MG63 (cell line): ENCODE results near the gene RASSF3. TPM values are rescaled to one million over a fixed set of nuclear protein-coding genes. Genes with fewer than 3 reads are reported as not detected.
"Not testable (repeated sequence)": the region's sequence is repeated elsewhere in the genome, so short reads cannot be mapped to it uniquely, and the experiment has no call there.

Experiments used
- DNase-seq: peaks from one replicate; pipeline ENCODE4 v3.0.0-alpha.2; 2020
- H3K27me3 ChIP-seq: fragments of 250-450 bp; sonication (Bioruptor Pico); 2 replicates; pipeline ENCODE4 v1.5.1; 2020; ENCODE audit warnings: mild to moderate bottlenecking, moderate library complexity
- H3K36me3 ChIP-seq: fragments of 250-450 bp; sonication (Bioruptor Pico); 2 replicates; pipeline ENCODE4 v1.5.1; 2020; ENCODE audit warnings: mild to moderate bottlenecking, moderate library complexity
- H3K4me3 ChIP-seq: fragments of 250-450 bp; sonication (Bioruptor Pico); 2 replicates; pipeline ENCODE4 v1.5.1; 2020; ENCODE audit warnings: mild to moderate bottlenecking, moderate library complexity
- H3K9me3 ChIP-seq: fragments of 250-450 bp; sonication (Bioruptor Pico); 2 replicates; pipeline ENCODE4 v1.5.1; 2020; ENCODE audit warnings: mild to moderate bottlenecking, moderate library complexity
- total RNA-seq: library from RNA; depleted of rRNA; stranded (reverse); fragments of >200 nt; shearing (Covaris generic); gene quantifications from 2 replicates; pipeline ENCODE4 v1.2.3, GENCODE V29; 2014; ENCODE audit warnings: low replicate concordance; rRNA removed

The RASSF3 gene
- total RNA-seq = 10.1 and 10.3 TPM in 2 replicates

GRCh38 chr12:64610079-64610659, at the start of gene RASSF3:
TSS of gene RASSF3 (plus strand) at chr12:64610495. CDS start at chr12:64610633, 138 bp downstream.
- DNase-seq = peak; percentile 72
- no peaks in the 10 kb centered on the region for H3K27me3 ChIP-seq
- no peaks in the 10 kb centered on the region for H3K36me3 ChIP-seq
- peak within 1 kb of the TSS; percentile 91 for H3K4me3 ChIP-seq
- H3K9me3 ChIP-seq = no peaks in the 10 kb centered on the region

- Histone ChIP-seq H3K36me3 (no peaks in the 10 kb centered on the region), H3K9me3 (no peaks in the 10 kb centered on the region), H3K4me3 (no peak overlapping the region), H3K27me3 (no peaks in the 10 kb centered on the region)
- no peak for DNase-seq
Observed at GRCh38 chr12:64561302-64562136, 48.8 kb upstream of the RASSF3 start.

- Histone ChIP-seq H3K27me3 (no peaks in the 10 kb centered on the region), H3K4me3 (no peak overlapping the region), H3K9me3 (no peaks in the 10 kb centered on the region), H3K36me3 (no peaks in the 10 kb centered on the region)
- no peak for DNase-seq
Observed at GRCh38 chr12:64566122-64566521, 44.2 kb upstream of the RASSF3 start.

- no peaks in the 10 kb centered on the region for H3K9me3 ChIP-seq
- no peak overlapping the region for H3K4me3 ChIP-seq
- no peaks in the 10 kb centered on the region for H3K27me3 ChIP-seq
- no peak for DNase-seq
- no peaks in the 10 kb centered on the region for H3K36me3 ChIP-seq
Observed at GRCh38 chr12:64566831-64567517, 43.3 kb upstream of the RASSF3 start.

GRCh38 chr12:64567570-64567969, 42.7 kb upstream of the RASSF3 start:
- Histone ChIP-seq H3K4me3 (no peak overlapping the region), H3K27me3 (no peaks in the 10 kb centered on the region), H3K9me3 (no peaks in the 10 kb centered on the region), H3K36me3 (no peaks in the 10 kb centered on the region)
- no peak for DNase-seq

GRCh38 chr12:64568298-64568697, 42.0 kb upstream of the RASSF3 start:
- Histone ChIP-seq H3K36me3 (no peaks in the 10 kb centered on the region), H3K9me3 (no peaks in the 10 kb centered on the region), H3K4me3 (no peak overlapping the region), H3K27me3 (no peaks in the 10 kb centered on the region)
- no peak for DNase-seq

GRCh38 chr12:64569923-64570691, 40.2 kb upstream of the RASSF3 start:
- no peak overlapping the region for H3K4me3 ChIP-seq
- H3K9me3 ChIP-seq = no peaks in the 10 kb centered on the region; the same call in 1 of the 2 replicates
- no peak for DNase-seq
- no peaks in the 10 kb centered on the region for H3K36me3 ChIP-seq
- no peaks in the 10 kb centered on the region for H3K27me3 ChIP-seq

- no peak for DNase-seq
- Histone ChIP-seq H3K27me3 (no peaks in the 10 kb centered on the region), H3K9me3 (no peaks in the 10 kb centered on the region; the same call in 1 of the 2 replicates), H3K4me3 (no peak overlapping the region), H3K36me3 (no peaks in the 10 kb centered on the region)
Observed at GRCh38 chr12:64571411-64571810, 38.9 kb upstream of the RASSF3 start.

- no peak for DNase-seq
- Histone ChIP-seq H3K9me3 (no peaks in the 10 kb centered on the region; the same call in 1 of the 2 replicates), H3K36me3 (no peaks in the 10 kb centered on the region), H3K27me3 (no peaks in the 10 kb centered on the region), H3K4me3 (no peak overlapping the region)
Observed at GRCh38 chr12:64572241-64572640, 38.1 kb upstream of the RASSF3 start.

- Histone ChIP-seq H3K27me3 (no peaks in the 10 kb centered on the region), H3K9me3 (no peaks in the 10 kb centered on the region; the same call in 1 of the 2 replicates), H3K36me3 (no peaks in the 10 kb centered on the region), H3K4me3 (no peak overlapping the region)
- no peak for DNase-seq
Observed at GRCh38 chr12:64574837-64575236, 35.5 kb upstream of the RASSF3 start.

- Histone ChIP-seq H3K9me3 (no peaks in the 10 kb centered on the region; the same call in 1 of the 2 replicates), H3K27me3 (no peaks in the 10 kb centered on the region), H3K4me3 (no peak overlapping the region), H3K36me3 (no peaks in the 10 kb centered on the region)
- DNase-seq = no peak
Observed at GRCh38 chr12:64577046-64577445, 33.2 kb upstream of the RASSF3 start.

GRCh38 chr12:64578566-64578965, 31.7 kb upstream of the RASSF3 start:
- Histone ChIP-seq H3K4me3 (no peak overlapping the region), H3K36me3 (no peaks in the 10 kb centered on the region), H3K9me3 (no peaks in the 10 kb centered on the region; the same call in 1 of the 2 replicates), H3K27me3 (no peaks in the 10 kb centered on the region)
- no peak for DNase-seq

- Histone ChIP-seq H3K27me3 (no peaks in the 10 kb centered on the region), H3K9me3 (no peaks in the 10 kb centered on the region), H3K4me3 (no peak overlapping the region), H3K36me3 (no peaks in the 10 kb centered on the region)
- no peak for DNase-seq
Observed at GRCh38 chr12:64580681-64581080, 29.6 kb upstream of the RASSF3 start.

GRCh38 chr12:64582114-64582513, 28.2 kb upstream of the RASSF3 start:
- no peak overlapping the region for H3K4me3 ChIP-seq
- no peak for DNase-seq
- H3K27me3 ChIP-seq = no peaks in the 10 kb centered on the region
- no peaks in the 10 kb centered on the region for H3K36me3 ChIP-seq
- no peaks in the 10 kb centered on the region for H3K9me3 ChIP-seq

- DNase-seq = no peak
- H3K4me3 ChIP-seq = no peak overlapping the region
- no peaks in the 10 kb centered on the region for H3K9me3 ChIP-seq
- H3K27me3 ChIP-seq = no peaks in the 10 kb centered on the region
- no peaks in the 10 kb centered on the region for H3K36me3 ChIP-seq
Observed at GRCh38 chr12:64582862-64583261, 27.4 kb upstream of the RASSF3 start.

GRCh38 chr12:64583395-64583770, 26.9 kb upstream of the RASSF3 start:
- H3K9me3 ChIP-seq, H3K27me3 ChIP-seq, DNase-seq, H3K4me3 ChIP-seq, H3K36me3 ChIP-seq: not testable (repeated sequence)
